ENCODE data around the gene TIMM44.

DNA sequence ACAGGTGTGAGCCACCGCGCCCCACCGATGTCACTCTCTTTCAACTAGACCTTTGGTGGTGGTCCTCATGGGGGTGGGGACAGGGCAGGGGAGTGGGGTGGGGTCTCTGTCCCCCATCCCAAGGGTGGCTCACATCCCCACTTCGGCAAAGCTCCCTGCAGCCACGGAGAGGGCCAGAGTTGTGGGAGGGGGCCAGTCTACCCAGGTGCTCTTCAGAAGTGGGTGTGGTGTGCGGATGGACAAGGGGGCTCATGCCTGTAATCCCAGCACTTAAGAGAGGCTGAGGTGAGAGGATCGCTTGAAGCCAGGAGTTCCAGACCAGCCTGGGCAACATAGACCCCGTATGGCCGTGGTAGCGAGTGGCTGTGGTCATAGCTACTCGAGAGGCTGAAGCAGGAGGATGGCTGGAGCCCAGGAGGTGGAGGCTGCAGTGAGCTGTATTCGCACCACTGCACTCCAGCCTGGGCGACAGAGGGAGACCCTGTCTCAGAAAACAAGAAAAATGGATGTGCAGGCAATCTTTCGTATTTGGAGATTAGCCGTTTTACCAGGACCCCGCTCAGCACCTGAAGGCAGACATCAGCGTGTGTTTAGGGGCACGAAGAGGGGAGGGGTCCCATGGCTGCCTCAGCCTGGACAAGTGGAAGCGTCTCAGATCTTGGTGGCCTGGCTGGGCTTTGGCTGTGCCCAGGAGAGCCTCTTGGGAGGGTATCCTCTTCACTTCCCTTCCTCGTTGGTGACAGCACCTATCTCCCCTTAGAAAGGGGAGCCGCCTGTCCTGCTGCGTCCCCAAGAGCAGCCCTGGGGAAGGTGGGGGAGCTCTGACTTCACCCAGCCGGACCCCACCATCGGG, 28.0 kb downstream of the TIMM44 start:
- TF ChIP-seq, protein P1, sequence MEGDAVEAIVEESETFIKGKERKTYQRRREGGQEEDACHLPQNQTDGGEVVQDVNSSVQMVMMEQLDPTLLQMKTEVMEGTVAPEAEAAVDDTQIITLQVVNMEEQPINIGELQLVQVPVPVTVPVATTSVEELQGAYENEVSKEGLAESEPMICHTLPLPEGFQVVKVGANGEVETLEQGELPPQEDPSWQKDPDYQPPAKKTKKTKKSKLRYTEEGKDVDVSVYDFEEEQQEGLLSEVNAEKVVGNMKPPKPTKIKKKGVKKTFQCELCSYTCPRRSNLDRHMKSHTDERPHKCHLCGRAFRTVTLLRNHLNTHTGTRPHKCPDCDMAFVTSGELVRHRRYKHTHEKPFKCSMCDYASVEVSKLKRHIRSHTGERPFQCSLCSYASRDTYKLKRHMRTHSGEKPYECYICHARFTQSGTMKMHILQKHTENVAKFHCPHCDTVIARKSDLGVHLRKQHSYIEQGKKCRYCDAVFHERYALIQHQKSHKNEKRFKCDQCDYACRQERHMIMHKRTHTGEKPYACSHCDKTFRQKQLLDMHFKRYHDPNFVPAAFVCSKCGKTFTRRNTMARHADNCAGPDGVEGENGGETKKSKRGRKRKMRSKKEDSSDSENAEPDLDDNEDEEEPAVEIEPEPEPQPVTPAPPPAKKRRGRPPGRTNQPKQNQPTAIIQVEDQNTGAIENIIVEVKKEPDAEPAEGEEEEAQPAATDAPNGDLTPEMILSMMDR (IDR thresholded peaks at IDR 0.05): no peak
- TF ChIP-seq EP300 (IDR thresholded peaks at IDR 0.05; ENCODE audit: borderline replicate concordance in 1 of 2, low read depth in 1 of 2, low read length in 1 of 2): no peak
- no peak for TF ChIP-seq ELF1 (IDR thresholded peaks at IDR 0.05)
- no peak for TF ChIP-seq MXI1 (IDR thresholded peaks at IDR 0.05; ENCODE audit: low read depth, low read length)
- no peak for TF ChIP-seq GABPA (IDR thresholded peaks at IDR 0.05; ENCODE audit: low read depth)
- no peak for TF ChIP-seq SIN3A (IDR thresholded peaks at IDR 0.05; ENCODE audit: borderline replicate concordance, low read depth, low read length)
- no peak for TF ChIP-seq SMC3 (IDR thresholded peaks at IDR 0.05; ENCODE audit: low read depth, low read length)
- TF ChIP-seq, protein P2, sequence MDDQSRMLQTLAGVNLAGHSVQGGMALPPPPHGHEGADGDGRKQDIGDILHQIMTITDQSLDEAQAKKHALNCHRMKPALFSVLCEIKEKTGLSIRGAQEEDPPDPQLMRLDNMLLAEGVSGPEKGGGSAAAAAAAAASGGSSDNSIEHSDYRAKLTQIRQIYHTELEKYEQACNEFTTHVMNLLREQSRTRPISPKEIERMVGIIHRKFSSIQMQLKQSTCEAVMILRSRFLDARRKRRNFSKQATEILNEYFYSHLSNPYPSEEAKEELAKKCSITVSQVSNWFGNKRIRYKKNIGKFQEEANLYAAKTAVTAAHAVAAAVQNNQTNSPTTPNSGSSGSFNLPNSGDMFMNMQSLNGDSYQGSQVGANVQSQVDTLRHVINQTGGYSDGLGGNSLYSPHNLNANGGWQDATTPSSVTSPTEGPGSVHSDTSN (IDR thresholded peaks at IDR 0.05): no peak
- TF ChIP-seq TCF12 (IDR thresholded peaks at IDR 0.05): no peak
- TF ChIP-seq POLR2AphosphoS5 (IDR thresholded peaks at IDR 0.05; ENCODE audit: low read depth, low read length): no peak
- TF ChIP-seq, protein P3, sequence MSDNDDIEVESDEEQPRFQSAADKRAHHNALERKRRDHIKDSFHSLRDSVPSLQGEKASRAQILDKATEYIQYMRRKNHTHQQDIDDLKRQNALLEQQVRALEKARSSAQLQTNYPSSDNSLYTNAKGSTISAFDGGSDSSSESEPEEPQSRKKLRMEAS (IDR thresholded peaks at IDR 0.05; ENCODE audit: low read depth): no peak
- no peak for TF ChIP-seq TAF1 (IDR thresholded peaks at IDR 0.05; ENCODE audit: borderline replicate concordance, low read depth, low read length)
- TF ChIP-seq, protein P4, sequence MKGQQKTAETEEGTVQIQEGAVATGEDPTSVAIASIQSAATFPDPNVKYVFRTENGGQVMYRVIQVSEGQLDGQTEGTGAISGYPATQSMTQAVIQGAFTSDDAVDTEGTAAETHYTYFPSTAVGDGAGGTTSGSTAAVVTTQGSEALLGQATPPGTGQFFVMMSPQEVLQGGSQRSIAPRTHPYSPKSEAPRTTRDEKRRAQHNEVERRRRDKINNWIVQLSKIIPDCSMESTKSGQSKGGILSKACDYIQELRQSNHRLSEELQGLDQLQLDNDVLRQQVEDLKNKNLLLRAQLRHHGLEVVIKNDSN (IDR thresholded peaks at IDR 0.05; ENCODE audit: borderline replicate concordance, low read depth): no peak
- no peak for TF ChIP-seq RAD21 (IDR thresholded peaks at IDR 0.05; ENCODE audit: low read length)

All from SK-N-SH (cell line).